Measurements from ENCODE around the gene UNC119B. TPM values are rescaled to one million over a fixed set of nuclear protein-coding genes. Genes with fewer than 3 reads are reported as not detected.

The UNC119B gene
- total RNA-seq, 2 experiments from 2014 or later, result 20.1 to 26.6 TPM

DNA sequence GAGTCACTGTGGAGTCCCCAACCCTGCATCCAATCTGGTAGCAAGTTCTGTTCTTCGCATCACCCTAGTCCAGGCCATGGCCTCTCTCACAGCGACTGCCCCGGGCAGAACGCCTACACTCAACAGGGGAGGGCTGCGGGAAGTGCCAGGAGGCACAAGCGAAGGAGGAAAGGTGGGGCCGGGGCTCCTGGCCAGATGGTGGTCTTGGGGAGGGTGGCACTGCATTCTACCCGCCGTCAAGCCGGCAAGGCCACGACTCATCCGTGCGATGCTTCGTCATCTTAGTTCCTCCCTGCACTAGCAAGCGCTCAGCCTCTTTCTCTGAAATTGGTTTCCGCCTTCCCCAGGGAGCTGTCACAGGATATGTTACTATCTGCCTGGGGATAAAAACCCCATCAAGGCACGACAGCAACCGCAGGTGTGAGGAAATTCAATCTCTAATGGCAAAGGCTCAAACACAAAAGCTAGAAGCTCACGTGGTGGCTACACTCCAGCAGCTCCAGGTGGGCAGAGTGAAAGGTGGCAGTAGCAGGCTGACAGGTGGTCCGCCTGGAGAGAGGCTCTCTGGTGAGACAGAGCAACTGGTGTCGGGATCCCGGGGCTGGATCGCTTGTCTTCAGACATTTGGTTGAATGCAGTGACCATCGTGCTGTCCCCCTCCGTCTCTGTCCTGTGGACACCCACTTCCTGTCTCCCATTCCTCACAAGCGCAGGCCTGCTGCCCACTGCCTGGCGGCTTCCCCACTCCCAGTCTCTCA is 49.5 kb downstream of the UNC119B start:
- ATAC-seq, result no peak
- intact Hi-C loops (cut with DNase I, micrococcal nuclease), result no loop called here
- POLR2A ChIA-PET, result no interaction called here
- DNase-seq, result no peak
- CTCF ChIA-PET, result interaction anchor here (0.8 to 2.2 kb wide), 3 partner anchors 72 to 212 kb away, joined by 3 to 5 read pairs (median 3); no protein-coding TSS in a partner anchor
- Mint-ChIP-seq H3K27me3 (no peaks in the 10 kb centered on the region), H3K4me3 (no peak overlapping the region), H3K4me1 (peaks cover 19% of the 10 kb centered on the region), H3K36me3 (ENCODE audit: low read depth) (peaks cover 14% of the 10 kb centered on the region), H3K27ac (peak overlapping the region; percentile 63), H3K9me3 (ENCODE audit: low read depth) (peaks cover 5% of the 10 kb centered on the region)

DNA sequence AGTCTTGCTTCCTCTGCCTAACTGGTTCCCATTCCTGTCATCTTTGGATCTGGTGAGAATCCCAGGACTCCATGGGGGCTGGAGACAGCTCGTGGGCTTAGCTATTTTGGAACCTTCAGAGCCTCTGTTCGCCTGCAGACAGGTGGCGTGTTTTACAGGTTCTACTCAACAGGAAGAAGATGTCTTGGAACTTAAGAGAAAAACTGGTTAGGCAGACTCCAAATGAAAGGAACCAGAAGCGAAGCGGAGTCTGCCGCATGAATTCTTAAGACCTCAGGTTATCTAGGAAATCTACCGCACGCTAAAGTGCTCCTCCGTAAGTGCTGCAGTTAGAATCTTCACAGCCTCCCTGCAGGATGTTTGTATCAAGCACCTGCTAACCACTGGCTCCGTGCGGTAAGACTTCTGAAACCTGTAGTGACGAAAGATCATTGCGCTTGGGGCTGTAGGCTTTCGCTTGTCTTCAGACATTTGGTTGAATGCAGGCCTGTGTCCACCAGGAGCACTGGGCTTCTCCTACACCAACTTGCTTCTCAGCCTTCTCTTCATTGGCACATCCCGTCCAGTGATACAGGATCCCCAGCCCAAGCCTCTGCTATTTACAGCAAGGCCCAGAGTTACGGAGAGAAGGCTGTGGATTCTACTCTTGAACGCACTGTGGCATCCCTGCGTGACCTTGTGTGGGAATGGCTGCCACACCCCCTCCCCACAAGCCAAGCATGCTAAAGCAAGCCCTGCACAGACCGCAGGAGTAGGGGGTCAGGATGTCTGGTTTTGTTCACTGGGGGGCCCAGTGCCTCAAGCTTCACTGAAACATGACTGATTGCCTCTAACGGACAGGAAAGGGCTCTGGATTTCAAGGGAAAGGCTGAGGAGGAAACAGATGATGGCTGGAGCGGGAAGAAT is 50.3 kb downstream of the UNC119B start:
- Mint-ChIP-seq H3K27ac (peak overlapping the region; percentile 76), H3K9me3 (ENCODE audit: low read depth) (no peaks in the 10 kb centered on the region), H3K27me3 (no peaks in the 10 kb centered on the region), H3K4me1 (peaks cover 19% of the 10 kb centered on the region), H3K36me3 (ENCODE audit: low read depth) (peaks cover 14% of the 10 kb centered on the region), H3K4me3 (no peak overlapping the region)
- ChIA-PET CTCF (interaction anchor here (2.2 kb wide), 1 partner anchor 199 kb away, joined by 5 read pairs; no protein-coding TSS in a partner anchor), POLR2A (no interaction called here)
- ATAC-seq (peak; percentile 59), DNase-seq (peak; percentile 44)
- intact Hi-C loops (cut with DNase I, micrococcal nuclease), result no loop called here

DNA sequence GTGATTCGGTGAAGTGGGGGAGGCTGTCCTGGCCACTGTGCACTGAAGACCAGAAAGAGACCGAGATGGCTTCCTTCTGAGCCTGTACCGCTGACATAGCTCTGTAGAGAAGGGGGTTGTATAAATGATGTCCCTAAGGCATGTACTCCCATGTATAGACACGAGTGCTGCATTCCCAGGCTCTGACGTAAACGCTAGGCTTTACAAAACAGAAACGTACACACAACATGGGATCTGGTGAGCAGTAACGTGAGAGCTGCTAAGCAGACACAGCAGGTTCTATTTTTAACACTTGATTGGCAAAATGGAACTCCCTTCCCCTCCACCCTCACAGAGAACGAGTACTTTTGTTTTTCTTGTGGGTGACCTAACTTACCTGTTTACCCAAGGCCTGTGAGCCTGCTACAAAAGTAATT is 51.3 kb downstream of the UNC119B start:
- Mint-ChIP-seq H3K4me1 (peaks cover 19% of the 10 kb centered on the region), H3K27me3 (no peaks in the 10 kb centered on the region), H3K4me3 (no peak overlapping the region), H3K27ac (no peak overlapping the region), H3K36me3 (ENCODE audit: low read depth) (peaks cover 20% of the 10 kb centered on the region), H3K9me3 (ENCODE audit: low read depth) (no peaks in the 10 kb centered on the region)
- CTCF ChIA-PET, result interaction anchor here (1.2 to 1.6 kb wide), 2 partner anchors 11 to 90 kb away, joined by 5 read pairs; no protein-coding TSS in a partner anchor
- no peak for DNase-seq
- no peak for ATAC-seq
- POLR2A ChIA-PET, result interaction anchor here (0.6 kb wide), 1 partner anchor 73 kb away, joined by 3 read pairs; no protein-coding TSS in a partner anchor
- intact Hi-C loops (cut with DNase I, micrococcal nuclease), result no loop called here

DNA sequence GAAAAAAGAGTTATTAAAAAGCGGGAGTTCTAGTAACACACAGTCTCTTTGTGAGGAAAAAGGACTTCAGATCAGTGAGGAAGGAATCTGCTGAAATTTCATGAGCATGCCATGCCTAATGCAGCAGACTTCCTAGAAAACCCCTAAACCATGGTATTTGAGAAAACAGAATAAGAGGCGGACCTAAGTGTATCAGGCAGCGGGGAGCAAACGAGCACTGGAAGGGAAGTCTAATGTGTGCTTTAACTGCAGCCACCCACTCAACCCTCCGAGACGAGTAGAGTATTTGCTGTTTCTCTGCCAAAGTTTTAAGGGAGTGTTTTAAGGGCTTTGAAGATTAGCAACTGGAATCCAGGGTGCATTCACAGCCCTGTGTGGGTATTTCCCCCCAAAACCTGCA is 51.8 kb downstream of the UNC119B start:
- CTCF ChIA-PET, result interaction anchor here (1.2 to 1.6 kb wide), 2 partner anchors 11 to 89 kb away, joined by 5 read pairs; no protein-coding TSS in a partner anchor

DNA sequence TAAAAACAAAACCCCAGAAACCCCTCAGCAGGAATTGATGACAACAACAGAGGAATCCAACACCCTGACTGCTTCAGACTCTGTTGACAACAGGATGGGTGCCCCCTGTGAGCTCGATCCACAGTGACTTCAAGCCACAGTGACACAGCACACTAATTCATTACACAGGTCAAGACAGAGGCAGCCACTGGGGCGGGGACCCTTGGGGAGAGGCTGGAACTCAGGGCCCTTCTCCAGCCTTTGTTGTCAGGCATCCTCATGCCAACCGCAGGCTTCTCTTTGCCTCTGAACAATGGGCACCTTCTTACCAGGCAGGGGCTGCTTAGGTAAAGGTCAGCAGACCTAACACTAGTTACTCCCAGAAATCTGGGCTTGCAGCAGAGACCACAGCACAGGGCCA is 53.0 kb downstream of the UNC119B start:
- Mint-ChIP-seq H3K4me3 (no peak overlapping the region), H3K27ac (peak overlapping the region; percentile 51), H3K9me3 (ENCODE audit: low read depth) (no peaks in the 10 kb centered on the region), H3K4me1 (peaks cover 19% of the 10 kb centered on the region), H3K36me3 (ENCODE audit: low read depth) (peaks cover 28% of the 10 kb centered on the region), H3K27me3 (no peaks in the 10 kb centered on the region)
- intact Hi-C loops (cut with DNase I, micrococcal nuclease), result no loop called here
- CTCF ChIA-PET, result interaction anchor here (0.8 kb wide), 1 partner anchor 181 kb away, joined by 3 read pairs; no protein-coding TSS in a partner anchor
- ATAC-seq (no peak), DNase-seq (no peak)
- POLR2A ChIA-PET, result no interaction called here

More for the DNA sequence above, 51.8 kb downstream of the UNC119B start:
- intact Hi-C loops (cut with DNase I, micrococcal nuclease), result no loop called here
- no peaks in the 10 kb centered on the region for H3K9me3 Mint-ChIP-seq (ENCODE audit: low read depth)
- H3K4me1 Mint-ChIP-seq, result peaks cover 19% of the 10 kb centered on the region
- ATAC-seq (no peak), DNase-seq (no peak)
- peaks cover 24% of the 10 kb centered on the region for H3K36me3 Mint-ChIP-seq (ENCODE audit: low read depth)
- POLR2A ChIA-PET, result interaction anchor here (0.6 kb wide), 1 partner anchor 73 kb away, joined by 3 read pairs; no protein-coding TSS in a partner anchor
- no peaks in the 10 kb centered on the region for H3K27me3 Mint-ChIP-seq
- no peak overlapping the region for H3K27ac Mint-ChIP-seq
- no peak overlapping the region for H3K4me3 Mint-ChIP-seq

DNA sequence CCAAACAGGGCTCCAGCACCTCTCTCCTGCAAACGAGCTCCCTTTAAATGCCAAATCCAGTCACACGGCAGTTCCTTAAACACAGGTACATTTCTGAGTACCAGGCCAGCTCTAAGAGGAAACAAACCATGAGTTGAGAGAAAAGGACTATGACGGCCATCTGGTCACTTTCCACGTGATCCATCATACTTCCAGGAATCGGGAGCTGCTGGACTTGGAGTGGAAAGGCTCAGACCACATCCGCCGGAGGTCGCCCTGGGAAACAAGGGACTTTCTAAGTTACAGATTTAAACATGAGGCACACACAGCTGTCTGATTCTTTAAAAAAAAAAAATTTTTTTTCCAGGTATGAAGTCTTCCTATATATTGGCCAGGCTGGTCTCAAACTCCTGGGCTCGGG is 54.6 kb downstream of the UNC119B start:
- no peaks in the 10 kb centered on the region for H3K27me3 Mint-ChIP-seq
- ATAC-seq (no peak), DNase-seq (no peak)
- no peaks in the 10 kb centered on the region for H3K9me3 Mint-ChIP-seq (ENCODE audit: low read depth)
- intact Hi-C loops (cut with DNase I, micrococcal nuclease), result no loop called here
- H3K36me3 Mint-ChIP-seq (ENCODE audit: low read depth), result peaks cover 32% of the 10 kb centered on the region
- H3K4me3 Mint-ChIP-seq, result no peak overlapping the region
- H3K27ac Mint-ChIP-seq, result no peak overlapping the region
- peaks cover 16% of the 10 kb centered on the region for H3K4me1 Mint-ChIP-seq
- POLR2A ChIA-PET, result interaction anchor here (0.5 to 0.8 kb wide), 2 partner anchors 35 to 269 kb away, joined by 4 to 14 read pairs; partner anchors contain the start of gene DYNLL1
- CTCF ChIA-PET, result interaction anchor here (1.4 kb wide), 1 partner anchor 92 kb away, joined by 3 read pairs; no protein-coding TSS in a partner anchor

DNA sequence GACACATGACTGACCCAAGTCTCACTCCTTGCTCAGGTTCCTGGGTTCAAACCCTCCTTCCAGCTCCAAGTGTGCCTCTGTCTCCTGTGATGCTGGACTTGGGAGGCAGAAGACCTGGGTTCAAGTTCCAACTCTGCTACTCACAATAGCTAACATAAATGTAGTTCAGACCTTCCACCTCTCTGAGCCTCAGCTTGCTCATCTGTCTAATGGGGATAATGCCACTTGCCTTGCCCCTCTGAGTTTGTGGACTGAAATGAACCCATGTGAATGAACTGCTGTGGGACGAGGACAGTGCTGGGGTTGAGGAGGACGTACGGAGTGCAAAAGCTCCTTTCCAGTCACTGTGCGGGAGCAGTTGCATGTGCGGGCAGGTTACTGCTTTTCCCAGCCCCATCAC is 56.3 kb downstream of the UNC119B start:
- Mint-ChIP-seq H3K4me3 (no peak overlapping the region), H3K27ac (no peak overlapping the region), H3K36me3 (ENCODE audit: low read depth) (peaks cover 32% of the 10 kb centered on the region), H3K27me3 (no peaks in the 10 kb centered on the region), H3K9me3 (ENCODE audit: low read depth) (no peaks in the 10 kb centered on the region), H3K4me1 (peaks cover 4% of the 10 kb centered on the region)
- DNase-seq (no peak), ATAC-seq (no peak)
- ChIA-PET POLR2A (interaction anchor here (0.7 kb wide), 1 partner anchor 177 kb away, joined by 3 read pairs; no protein-coding TSS in a partner anchor), CTCF (interaction anchor here (0.6 to 1.4 kb wide), 3 partner anchors 91 to 399 kb away, joined by 3 read pairs; no protein-coding TSS in a partner anchor)
- intact Hi-C loops (cut with DNase I, micrococcal nuclease), result no loop called here

DNA sequence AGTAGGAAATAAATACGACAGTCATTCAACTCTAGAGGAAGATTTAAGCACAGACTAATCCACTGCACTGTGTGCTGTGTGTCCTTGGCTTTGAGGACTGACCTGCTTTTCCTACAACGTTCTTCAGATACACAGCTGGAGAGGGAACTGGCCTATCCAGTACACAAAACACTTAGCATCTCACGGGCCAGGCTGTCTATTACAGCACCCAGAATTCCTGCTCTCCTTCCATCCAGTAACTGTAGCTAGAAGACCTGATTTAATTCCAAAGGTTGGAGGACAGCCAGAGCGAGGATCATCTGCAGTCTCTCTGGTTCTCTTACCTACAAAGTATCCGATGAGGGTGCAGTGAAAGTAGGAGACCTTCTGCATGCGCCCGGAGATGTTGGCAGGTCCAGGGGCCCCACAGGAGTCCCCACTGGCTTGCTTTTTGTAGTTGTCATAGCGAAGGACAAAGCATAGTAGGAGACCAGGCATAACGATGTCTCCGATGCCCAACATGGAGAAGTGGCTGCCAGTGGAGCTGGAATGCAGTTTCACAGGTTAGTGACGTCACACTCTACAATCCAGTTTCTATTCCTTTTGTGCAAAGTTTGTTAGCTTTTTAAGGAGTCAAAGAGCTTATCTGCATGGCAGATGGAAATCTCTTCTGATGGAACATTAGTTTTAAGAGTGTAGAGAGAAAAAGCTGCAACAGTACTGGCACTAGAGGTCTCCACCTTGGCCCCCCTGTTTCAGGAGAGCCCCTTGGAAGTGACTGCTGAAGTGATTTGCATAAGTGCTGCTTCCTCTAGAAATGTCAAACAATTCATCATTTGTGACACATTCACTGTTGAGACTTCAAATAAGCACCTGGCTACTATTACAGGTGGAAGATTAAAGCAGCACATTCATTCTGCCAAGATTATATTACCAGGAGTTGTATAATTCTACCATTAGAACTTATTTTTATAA is 57.1 kb downstream of the UNC119B start:
- ATAC-seq (no peak), DNase-seq (no peak)
- no peaks in the 10 kb centered on the region for H3K9me3 Mint-ChIP-seq (ENCODE audit: low read depth)
- CTCF ChIA-PET, result interaction anchor here (0.6 to 1.4 kb wide), 3 partner anchors 19 to 204 kb away, joined by 3 read pairs; no protein-coding TSS in a partner anchor
- no peak overlapping the region for H3K27ac Mint-ChIP-seq
- intact Hi-C loops (cut with DNase I, micrococcal nuclease), result no loop called here
- no peaks in the 10 kb centered on the region for H3K27me3 Mint-ChIP-seq
- H3K4me1 Mint-ChIP-seq, result peaks cover 2% of the 10 kb centered on the region
- H3K36me3 Mint-ChIP-seq (ENCODE audit: low read depth), result peaks cover 28% of the 10 kb centered on the region
- POLR2A ChIA-PET, result no interaction called here
- H3K4me3 Mint-ChIP-seq, result no peak overlapping the region

DNA sequence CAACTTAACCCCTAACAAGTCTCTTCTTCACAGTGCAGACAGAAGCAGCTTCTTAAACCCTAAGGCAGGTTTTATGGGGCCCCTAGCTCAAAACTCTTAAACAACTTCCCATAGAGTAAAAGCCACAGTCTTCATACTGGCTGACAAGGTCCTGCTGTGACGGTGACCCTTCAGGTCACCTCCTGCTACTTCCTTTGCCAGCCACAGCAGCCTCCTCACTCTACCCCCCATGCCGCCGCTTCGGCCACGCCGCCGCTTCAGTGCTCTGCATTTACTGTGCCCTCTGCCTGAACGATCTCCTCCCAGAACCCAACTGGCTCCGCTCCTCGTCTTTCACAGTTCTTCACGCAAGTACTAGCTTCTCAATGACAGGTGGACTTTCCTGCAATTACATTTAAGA is 60.8 kb downstream of the UNC119B start:
- no peaks in the 10 kb centered on the region for H3K9me3 Mint-ChIP-seq (ENCODE audit: low read depth)
- intact Hi-C loops (cut with DNase I, micrococcal nuclease), result no loop called here
- peak overlapping the region; percentile 63 for H3K27ac Mint-ChIP-seq
- no peak for DNase-seq
- H3K27me3 Mint-ChIP-seq, result no peaks in the 10 kb centered on the region
- ChIA-PET POLR2A (no interaction called here), CTCF (no interaction called here)
- ATAC-seq, result no peak
- H3K4me3 Mint-ChIP-seq, result no peak overlapping the region
- peaks cover 19% of the 10 kb centered on the region for H3K36me3 Mint-ChIP-seq (ENCODE audit: low read depth)
- peaks cover 19% of the 10 kb centered on the region for H3K4me1 Mint-ChIP-seq
